Brain microvascular endothelial cell (primary cell): ENCODE results near the gene SLC8A3.

Experiments
- DNase-seq: peaks from one replicate; pipeline ENCODE4 v3.0.0-alpha.2; 2020
- H3K27ac ChIP-seq: fragments of 250-450 bp; sonication (Bioruptor Pico); 2 replicates; pipeline ENCODE4 v1.5.1; 2020; ENCODE audit warnings: mild to moderate bottlenecking, moderate library complexity
- H3K27me3 ChIP-seq: fragments of 250-450 bp; sonication (Bioruptor Pico); replicated peaks from 2 replicates; pipeline ENCODE4 v1.5.1; 2020; ENCODE audit warnings: mild to moderate bottlenecking
- H3K36me3 ChIP-seq: fragments of 250-450 bp; sonication (Bioruptor Pico); replicated peaks from 2 replicates; pipeline ENCODE4 v1.5.1; 2020; ENCODE audit warnings: mild to moderate bottlenecking
- H3K4me3 ChIP-seq: 2 replicates; pipeline ENCODE4 v1.5.1; 2011; ENCODE audit warnings: low read depth, mild to moderate bottlenecking, control low read depth, low read length, moderate library complexity
- in situ Hi-C: cut with HindIII; loops from 2 replicates; pipeline ENCODE4 v1.10.0; 2017; ENCODE audit warnings: low sequenced_read_pairs, low pct_ligation_motif_present
- TF ChIP-seq, protein P1 (sequence below): IDR thresholded peaks from 2 replicates; pipeline ENCODE4 v1.5.1; 2011; ENCODE audit warnings: low read depth, mild to moderate bottlenecking, moderate library complexity, low read length, control low read depth, inconsistent platforms; ENCODE audit errors: missing control alignments

The SLC8A3 gene

DNA sequence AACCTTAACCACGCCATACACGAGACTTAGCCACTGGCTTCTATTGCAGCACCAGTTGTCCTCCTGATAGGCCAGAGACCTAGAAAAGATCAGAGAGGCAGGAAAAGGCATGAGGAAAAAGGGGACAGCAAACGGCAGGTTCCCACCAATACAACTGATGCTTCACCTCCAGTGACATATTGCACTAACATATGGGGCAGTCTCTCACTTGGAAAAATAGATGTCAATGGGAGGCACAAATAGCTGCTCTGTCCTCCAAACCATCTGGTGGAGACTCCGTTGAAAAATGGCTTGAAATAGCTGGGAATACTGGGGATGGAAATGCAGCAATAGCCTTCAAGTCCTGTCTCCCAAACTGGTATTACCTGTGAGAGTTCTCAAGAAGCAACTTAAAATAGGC lies 20.3 kb downstream of the SLC8A3 start:
- in situ Hi-C loops, result no loop called here

DNA sequence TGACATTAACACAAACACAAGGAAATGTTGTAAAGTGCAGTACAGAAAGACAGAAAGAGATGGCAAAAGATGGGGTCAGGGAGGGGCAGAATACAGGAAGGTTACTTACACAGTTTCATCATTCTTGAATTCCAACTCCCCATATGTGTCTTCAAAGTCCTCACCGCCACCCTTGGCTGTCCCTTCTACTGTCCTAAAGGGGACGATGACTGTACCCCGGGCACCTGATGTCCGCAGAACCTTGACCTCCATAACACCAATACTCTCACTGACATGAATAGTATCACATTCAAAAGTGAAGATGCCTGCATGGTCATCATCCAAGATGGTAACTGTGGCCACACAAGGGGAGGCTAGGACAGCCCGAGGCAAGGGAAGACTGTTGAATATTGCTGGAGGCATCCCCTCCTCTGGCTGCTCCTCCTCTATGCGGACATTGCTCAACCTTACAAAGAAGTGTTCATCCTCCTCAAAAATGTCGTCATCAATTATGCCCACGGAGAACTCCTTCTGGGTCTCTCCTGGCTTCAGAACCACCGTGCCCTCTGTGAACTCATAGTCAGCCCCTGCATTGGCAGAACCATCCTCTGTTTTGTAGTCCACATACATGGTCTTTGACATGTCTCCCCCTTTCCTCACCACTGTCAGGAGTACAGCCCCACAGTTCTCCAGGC lies 22.1 kb downstream of the SLC8A3 start:
- no peak overlapping the region for H3K27ac ChIP-seq
- TF ChIP-seq, protein P1, sequence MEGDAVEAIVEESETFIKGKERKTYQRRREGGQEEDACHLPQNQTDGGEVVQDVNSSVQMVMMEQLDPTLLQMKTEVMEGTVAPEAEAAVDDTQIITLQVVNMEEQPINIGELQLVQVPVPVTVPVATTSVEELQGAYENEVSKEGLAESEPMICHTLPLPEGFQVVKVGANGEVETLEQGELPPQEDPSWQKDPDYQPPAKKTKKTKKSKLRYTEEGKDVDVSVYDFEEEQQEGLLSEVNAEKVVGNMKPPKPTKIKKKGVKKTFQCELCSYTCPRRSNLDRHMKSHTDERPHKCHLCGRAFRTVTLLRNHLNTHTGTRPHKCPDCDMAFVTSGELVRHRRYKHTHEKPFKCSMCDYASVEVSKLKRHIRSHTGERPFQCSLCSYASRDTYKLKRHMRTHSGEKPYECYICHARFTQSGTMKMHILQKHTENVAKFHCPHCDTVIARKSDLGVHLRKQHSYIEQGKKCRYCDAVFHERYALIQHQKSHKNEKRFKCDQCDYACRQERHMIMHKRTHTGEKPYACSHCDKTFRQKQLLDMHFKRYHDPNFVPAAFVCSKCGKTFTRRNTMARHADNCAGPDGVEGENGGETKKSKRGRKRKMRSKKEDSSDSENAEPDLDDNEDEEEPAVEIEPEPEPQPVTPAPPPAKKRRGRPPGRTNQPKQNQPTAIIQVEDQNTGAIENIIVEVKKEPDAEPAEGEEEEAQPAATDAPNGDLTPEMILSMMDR, result no peak
- in situ Hi-C loops, result no loop called here
- H3K27me3 ChIP-seq, result no peaks in the 10 kb centered on the region
- H3K36me3 ChIP-seq, result no peaks in the 10 kb centered on the region
- H3K4me3 ChIP-seq, result no peak overlapping the region
- DNase-seq, result no peak

More for the DNA sequence above, 20.3 kb downstream of the SLC8A3 start:
- no peaks in the 10 kb centered on the region for H3K27me3 ChIP-seq
- H3K4me3 ChIP-seq, result no peak overlapping the region
- H3K27ac ChIP-seq, result no peak overlapping the region
- no peak for DNase-seq
- TF ChIP-seq, protein P1, result no peak
- no peaks in the 10 kb centered on the region for H3K36me3 ChIP-seq

DNA sequence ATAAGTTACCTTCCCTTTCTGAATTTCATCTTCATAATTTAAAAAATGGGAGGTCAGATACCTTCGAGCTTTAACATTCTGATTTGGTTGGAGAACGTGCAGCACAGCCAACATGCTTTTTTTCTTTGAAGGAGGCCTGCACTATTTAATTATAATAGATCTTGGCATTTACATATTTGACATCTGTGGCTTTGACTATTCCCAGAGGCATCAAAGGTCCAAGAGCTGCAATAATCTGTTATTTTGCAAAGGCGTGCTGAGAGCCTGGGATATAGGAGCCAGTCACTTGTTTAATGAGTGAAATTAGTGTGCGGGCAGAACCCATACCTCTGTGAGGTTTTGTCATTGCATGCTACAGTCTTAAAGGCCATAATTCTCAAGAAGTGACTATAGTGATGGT lies 26.4 kb downstream of the SLC8A3 start:
- in situ Hi-C loops, result no loop called here
- H3K27me3 ChIP-seq, result no peaks in the 10 kb centered on the region
- TF ChIP-seq, protein P1, result no peak
- no peak overlapping the region for H3K27ac ChIP-seq
- H3K36me3 ChIP-seq, result no peaks in the 10 kb centered on the region
- H3K4me3 ChIP-seq, result no peak overlapping the region
- DNase-seq, result no peak

DNA sequence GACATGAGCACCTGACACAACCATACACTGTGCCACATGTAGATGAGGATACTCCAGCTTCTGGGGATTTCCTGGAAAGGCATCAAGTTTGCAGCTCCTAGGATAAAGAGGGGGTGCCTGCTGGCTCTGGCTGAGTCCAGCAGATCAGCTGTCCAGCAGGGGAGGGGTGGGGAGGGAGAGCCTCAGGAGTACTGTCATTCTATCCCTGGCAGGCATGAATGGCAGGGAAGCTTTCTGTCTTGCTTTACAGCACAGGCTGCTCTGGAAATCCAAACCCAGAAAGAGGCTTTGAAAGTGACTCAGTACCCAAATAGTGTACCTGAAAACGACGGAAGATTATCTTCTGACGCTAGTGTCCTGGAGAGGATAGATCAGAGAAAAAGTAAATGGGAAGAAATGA lies 32.2 kb downstream of the SLC8A3 start:
- Histone ChIP-seq H3K27ac (no peak overlapping the region), H3K36me3 (no peaks in the 10 kb centered on the region), H3K4me3 (no peak overlapping the region), H3K27me3 (no peaks in the 10 kb centered on the region)
- in situ Hi-C loops, result no loop called here
- DNase-seq, result no peak
- TF ChIP-seq, protein P1, result no peak

DNA sequence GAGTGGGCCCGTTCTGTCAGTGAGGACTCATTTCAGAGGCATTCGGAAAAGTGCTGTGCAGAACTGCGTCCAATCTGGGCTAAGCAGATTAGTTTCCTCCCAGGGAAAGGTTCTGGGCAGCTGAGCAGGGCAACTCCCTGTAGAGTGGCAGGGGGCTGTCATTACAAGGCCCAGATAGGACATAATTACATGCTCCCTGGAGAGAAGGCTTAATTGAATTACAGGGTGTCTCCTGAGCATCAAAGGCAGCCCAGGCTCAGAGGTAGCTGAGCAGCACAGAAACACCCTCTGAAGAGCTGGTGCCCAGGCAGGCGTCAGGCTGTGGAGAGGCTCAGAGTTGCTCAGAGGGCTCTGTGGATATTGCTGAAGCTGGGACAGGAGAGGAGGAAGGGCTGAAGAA lies 36.0 kb downstream of the SLC8A3 start:
- TF ChIP-seq, protein P1, result no peak
- no peak for DNase-seq
- Histone ChIP-seq H3K27ac (no peak overlapping the region), H3K27me3 (no peaks in the 10 kb centered on the region), H3K4me3 (no peak overlapping the region), H3K36me3 (no peaks in the 10 kb centered on the region)
- in situ Hi-C loops, result no loop called here

DNA sequence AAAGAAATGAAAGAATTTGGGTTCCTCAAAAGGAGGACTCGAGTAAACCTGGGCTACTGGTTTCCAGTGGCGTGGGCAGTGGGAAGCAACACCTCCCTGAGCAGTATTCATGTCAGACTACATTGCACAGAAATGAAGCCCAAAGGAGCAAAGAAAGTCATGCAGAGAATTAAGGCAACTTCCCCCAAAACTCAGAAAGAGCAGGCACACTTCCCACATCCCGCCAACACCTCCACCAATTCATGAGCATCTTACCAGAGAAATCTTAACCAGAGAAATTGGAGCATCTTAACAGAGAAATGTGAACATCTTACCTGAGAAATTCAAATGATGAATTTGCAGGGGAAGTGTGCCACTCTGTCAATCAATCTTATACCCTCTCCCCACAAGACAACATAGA lies 36.7 kb downstream of the SLC8A3 start:
- in situ Hi-C loops, result no loop called here

More for the DNA sequence above, 36.7 kb downstream of the SLC8A3 start:
- H3K27ac ChIP-seq, result no peak overlapping the region
- H3K4me3 ChIP-seq, result no peak overlapping the region
- H3K36me3 ChIP-seq, result no peaks in the 10 kb centered on the region
- TF ChIP-seq, protein P1, result no peak
- DNase-seq, result no peak
- H3K27me3 ChIP-seq, result no peaks in the 10 kb centered on the region
